ENCODE results near the gene ACE2.

Gene ACE2

DNA sequence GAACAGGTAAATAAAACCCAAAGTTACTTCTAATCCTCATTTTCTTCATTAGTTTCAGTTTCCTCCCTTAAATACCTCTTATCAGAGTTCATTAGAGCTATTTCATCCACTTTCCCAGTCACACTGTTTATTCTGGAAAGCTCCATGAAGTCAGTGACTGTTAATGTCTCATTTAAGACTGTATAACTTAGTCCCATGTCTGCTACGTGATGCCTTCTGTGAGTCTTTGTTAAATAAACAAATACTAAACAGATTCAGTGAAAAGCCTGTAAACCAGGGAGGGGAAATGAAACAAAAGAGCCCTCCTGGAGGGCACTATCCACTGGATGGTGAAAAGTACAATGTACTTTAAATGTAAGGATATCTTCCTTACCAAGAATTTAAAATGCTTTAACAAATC, 24.7 kb downstream of the ACE2 start:
- Histone ChIP-seq H3K36me3 (ENCODE audit: control insufficient read depth, insufficient read depth, low read length) (no peaks in the 10 kb centered on the region), H3K4me3 (ENCODE audit: extremely low read depth, insufficient read depth, low read length, poor library complexity, severe bottlenecking) (no peak overlapping the region), H3K27ac (ENCODE audit: low read depth, low read length, severe bottlenecking) (no peak overlapping the region), H3K4me1 (ENCODE audit: control insufficient read depth, insufficient read depth, low read length, poor library complexity, severe bottlenecking) (peaks cover 4% of the 10 kb centered on the region), H3K9me3 (ENCODE audit: control insufficient read depth, low read length) (no peaks in the 10 kb centered on the region)
- WGBS, 2 experiments (ENCODE audit: insufficient coverage in 2 of 2) = no CpG with 5 or more reads among the region's 1 CpG

DNA sequence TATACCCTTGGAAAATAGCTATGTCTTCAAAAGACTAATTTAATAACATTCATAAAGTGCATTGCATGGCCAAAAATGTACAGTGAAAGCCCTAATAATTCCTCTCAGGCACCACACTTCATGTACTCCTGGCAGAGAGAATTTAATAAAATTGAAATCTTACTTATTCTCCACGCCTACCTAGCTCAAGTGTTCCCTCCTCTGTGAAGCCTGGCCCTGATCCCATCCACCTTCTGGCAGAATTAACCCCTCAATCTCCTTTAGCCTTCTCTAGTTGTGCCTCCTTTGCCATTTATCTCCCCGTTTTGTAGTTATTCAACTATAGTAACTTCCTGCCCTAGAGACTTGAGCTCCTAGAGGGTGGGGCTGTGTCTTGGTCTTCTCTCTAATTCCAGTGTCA, 26.7 kb downstream of the ACE2 start:
- no peaks in the 10 kb centered on the region for H3K4me1 ChIP-seq (ENCODE audit: control insufficient read depth, insufficient read depth, low read length, poor library complexity, severe bottlenecking)
- no CpG with 5 or more reads among the region's 2 CpGs for WGBS, 2 experiments (ENCODE audit: insufficient coverage in 2 of 2)
- no peaks in the 10 kb centered on the region for H3K36me3 ChIP-seq (ENCODE audit: control insufficient read depth, insufficient read depth, low read length)
- H3K9me3 ChIP-seq (ENCODE audit: control insufficient read depth, low read length) = no peaks in the 10 kb centered on the region
- H3K27ac ChIP-seq (ENCODE audit: low read depth, low read length, severe bottlenecking) = no peak overlapping the region
- H3K4me3 ChIP-seq (ENCODE audit: extremely low read depth, insufficient read depth, low read length, poor library complexity, severe bottlenecking) = no peak overlapping the region

DNA sequence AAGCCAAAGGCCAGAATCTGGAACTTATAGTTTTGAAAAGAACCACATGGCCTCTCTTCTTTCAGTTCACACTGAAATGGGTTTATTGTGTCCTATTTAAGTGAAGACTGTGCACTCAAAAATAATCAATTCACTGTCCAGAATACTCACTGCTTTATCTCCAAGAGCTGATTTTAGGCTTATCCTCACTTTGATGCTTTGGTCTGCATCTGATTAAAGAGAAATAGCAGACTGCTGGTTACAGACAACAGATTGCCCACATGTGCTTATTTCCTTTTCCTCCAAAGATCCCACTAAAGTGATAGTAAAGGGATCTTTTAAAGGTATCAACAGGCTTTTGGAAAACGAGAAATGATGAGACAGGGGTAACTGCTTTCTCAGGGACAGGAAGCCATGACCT, 30.6 kb downstream of the ACE2 start:
- Histone ChIP-seq H3K36me3 (ENCODE audit: control insufficient read depth, insufficient read depth, low read length) (no peaks in the 10 kb centered on the region), H3K9me3 (ENCODE audit: control insufficient read depth, low read length) (no peaks in the 10 kb centered on the region), H3K4me1 (ENCODE audit: control insufficient read depth, insufficient read depth, low read length, poor library complexity, severe bottlenecking) (no peaks in the 10 kb centered on the region), H3K27ac (ENCODE audit: low read depth, low read length, severe bottlenecking) (no peak overlapping the region), H3K4me3 (ENCODE audit: extremely low read depth, insufficient read depth, low read length, poor library complexity, severe bottlenecking) (no peak overlapping the region)
- 83% methylated on average over 1 of the region's 1 CpG; no CpG with 5 or more reads in 1 of the 2 experiments for WGBS, 2 experiments (ENCODE audit: insufficient coverage in 2 of 2)

DNA sequence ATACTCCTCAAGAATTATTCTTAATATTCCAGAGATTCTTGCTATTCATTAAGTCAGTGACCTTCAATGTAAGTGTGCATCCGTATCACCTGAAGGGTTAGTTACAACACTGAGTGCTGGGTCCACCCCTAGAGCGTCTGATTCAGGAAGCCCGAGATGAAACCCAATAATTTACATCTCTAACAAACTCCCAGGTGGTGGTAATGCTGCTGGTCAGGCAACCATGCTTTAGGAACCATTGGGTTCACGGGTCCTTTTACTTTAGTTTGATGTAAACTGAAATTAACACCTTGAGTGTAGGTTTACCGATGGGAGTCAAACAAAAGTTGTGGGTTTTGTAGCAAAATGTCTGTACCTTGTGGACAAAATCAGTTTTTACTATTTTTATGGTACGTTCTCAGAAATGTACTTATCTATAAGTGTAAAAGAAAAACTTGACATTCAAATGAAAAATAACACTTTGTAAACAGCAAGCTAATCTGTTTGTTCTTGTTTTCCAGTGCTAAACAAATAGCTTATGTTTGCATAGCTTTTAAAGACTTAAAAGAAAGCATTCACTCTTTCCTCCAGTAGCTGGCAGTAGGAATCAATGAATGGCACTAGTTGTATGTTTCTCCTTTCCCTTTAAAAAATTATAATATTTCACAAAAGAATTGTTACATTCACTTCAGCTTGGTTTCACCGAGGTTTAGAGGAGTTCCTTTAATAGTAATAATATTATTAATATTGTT, 32.7 kb downstream of the ACE2 start:
- Histone ChIP-seq H3K36me3 (ENCODE audit: control insufficient read depth, insufficient read depth, low read length) (no peaks in the 10 kb centered on the region), H3K4me3 (ENCODE audit: extremely low read depth, insufficient read depth, low read length, poor library complexity, severe bottlenecking) (no peak overlapping the region), H3K4me1 (ENCODE audit: control insufficient read depth, insufficient read depth, low read length, poor library complexity, severe bottlenecking) (no peaks in the 10 kb centered on the region), H3K9me3 (ENCODE audit: control insufficient read depth, low read length) (no peaks in the 10 kb centered on the region), H3K27ac (ENCODE audit: low read depth, low read length, severe bottlenecking) (no peak overlapping the region)
- no CpG with 5 or more reads among the region's 7 CpGs for WGBS, 2 experiments (ENCODE audit: insufficient coverage in 2 of 2)

DNA sequence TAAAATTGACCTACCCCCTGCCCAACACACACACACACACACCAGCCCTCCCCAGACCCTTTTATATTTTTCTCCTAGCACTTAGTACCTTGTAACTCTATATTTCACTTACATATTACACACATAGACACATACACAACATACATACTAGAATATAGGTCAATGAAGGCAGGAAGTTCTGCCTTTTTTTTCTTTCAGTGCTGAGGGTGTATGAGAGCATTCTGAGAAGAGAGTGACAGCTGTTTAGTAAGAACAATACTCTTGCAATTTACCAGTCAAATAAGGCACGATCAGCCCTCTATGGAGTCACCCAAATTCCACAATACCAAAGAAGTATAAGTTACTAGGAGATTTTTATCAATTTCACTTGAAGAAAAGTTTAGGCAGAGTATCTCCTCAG, 33.5 kb downstream of the ACE2 start:
- Histone ChIP-seq H3K4me3 (ENCODE audit: extremely low read depth, insufficient read depth, low read length, poor library complexity, severe bottlenecking) (no peak overlapping the region), H3K9me3 (ENCODE audit: control insufficient read depth, low read length) (no peaks in the 10 kb centered on the region), H3K27ac (ENCODE audit: low read depth, low read length, severe bottlenecking) (no peak overlapping the region), H3K36me3 (ENCODE audit: control insufficient read depth, insufficient read depth, low read length) (no peaks in the 10 kb centered on the region), H3K4me1 (ENCODE audit: control insufficient read depth, insufficient read depth, low read length, poor library complexity, severe bottlenecking) (no peaks in the 10 kb centered on the region)
- no CpG with 5 or more reads among the region's 1 CpG for WGBS, 2 experiments (ENCODE audit: insufficient coverage in 2 of 2)

DNA sequence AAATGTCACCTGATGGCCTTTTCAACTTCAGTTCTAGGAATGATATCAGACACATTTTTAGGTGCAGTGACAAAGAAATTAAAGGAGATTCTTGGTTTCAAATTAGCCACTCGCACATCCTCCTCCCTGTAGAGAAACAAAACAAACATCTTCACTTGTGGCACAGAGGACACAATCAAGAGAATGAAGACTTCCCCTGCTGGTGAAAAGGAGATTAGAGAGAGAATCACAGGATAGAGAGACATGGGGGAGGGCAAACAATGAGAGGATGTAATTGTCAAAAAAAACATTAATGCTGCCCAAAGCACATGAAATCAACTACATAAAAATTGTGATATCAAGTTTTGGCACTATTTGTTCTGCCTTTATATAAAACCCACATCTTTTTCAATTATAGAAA, 34.5 kb downstream of the ACE2 start:
- H3K9me3 ChIP-seq (ENCODE audit: control insufficient read depth, low read length) = no peaks in the 10 kb centered on the region
- no peaks in the 10 kb centered on the region for H3K4me1 ChIP-seq (ENCODE audit: control insufficient read depth, insufficient read depth, low read length, poor library complexity, severe bottlenecking)
- H3K36me3 ChIP-seq (ENCODE audit: control insufficient read depth, insufficient read depth, low read length) = no peaks in the 10 kb centered on the region
- no CpG with 5 or more reads among the region's 1 CpG for WGBS, 2 experiments (ENCODE audit: insufficient coverage in 2 of 2)
- H3K27ac ChIP-seq (ENCODE audit: low read depth, low read length, severe bottlenecking) = no peak overlapping the region
- no peak overlapping the region for H3K4me3 ChIP-seq (ENCODE audit: extremely low read depth, insufficient read depth, low read length, poor library complexity, severe bottlenecking)

DNA sequence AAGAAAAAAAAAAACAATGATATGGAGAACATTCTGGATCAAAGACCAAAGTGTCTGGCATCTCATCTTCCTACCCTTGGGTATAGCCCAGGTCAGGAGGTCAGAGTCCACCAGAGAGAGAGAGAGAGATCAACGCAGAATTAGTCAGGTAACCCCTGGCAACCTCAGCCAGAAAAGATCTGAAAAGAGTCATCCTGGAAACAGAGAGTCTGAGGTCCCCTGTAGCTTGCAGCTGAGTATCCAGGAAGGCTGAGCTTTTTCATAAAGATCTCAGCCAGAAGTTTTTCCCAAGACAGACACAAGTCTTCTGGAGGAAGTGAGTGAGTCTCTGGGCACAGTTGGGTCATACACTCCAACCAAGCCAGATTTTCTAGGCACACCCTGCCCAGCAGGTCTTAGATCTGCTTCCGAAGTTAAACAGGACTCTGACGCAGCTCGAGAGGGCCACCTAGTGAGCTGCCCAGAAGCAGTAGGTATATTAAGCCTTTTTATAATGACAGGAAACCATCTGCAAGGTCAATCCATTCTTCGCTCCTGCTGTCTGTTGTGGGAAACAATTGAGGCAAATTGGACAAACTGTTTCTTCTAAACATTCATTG, 35.7 kb downstream of the ACE2 start:
- no peaks in the 10 kb centered on the region for H3K9me3 ChIP-seq (ENCODE audit: control insufficient read depth, low read length)
- WGBS, 2 experiments (ENCODE audit: insufficient coverage in 2 of 2) = 16% methylated on average over 3 of the region's 5 CpGs; no CpG with 5 or more reads in 1 of the 2 experiments

DNA sequence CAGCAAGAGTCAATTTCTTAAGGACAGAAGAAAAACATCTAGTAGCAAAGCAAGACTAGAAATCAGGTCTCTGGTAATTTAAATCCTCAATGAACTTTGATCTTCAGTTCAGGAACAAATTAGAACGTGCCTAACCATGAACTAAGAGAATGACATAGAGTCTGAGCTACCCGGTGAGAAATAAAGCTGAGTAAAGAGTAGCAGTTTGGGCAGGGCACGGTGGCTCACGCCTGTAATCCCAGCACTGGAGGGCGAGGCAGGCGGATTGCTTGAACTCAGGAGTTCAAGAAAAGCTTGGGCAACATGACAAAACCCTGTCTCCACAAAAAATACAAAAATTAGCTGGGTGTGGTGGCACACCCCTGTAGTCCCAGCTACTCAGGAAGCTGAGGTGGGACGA, 37.7 kb downstream of the ACE2 start:
- Histone ChIP-seq H3K36me3 (ENCODE audit: control insufficient read depth, insufficient read depth, low read length) (no peaks in the 10 kb centered on the region), H3K27ac (ENCODE audit: low read depth, low read length, severe bottlenecking) (no peak overlapping the region), H3K9me3 (ENCODE audit: control insufficient read depth, low read length) (no peaks in the 10 kb centered on the region), H3K4me1 (ENCODE audit: control insufficient read depth, insufficient read depth, low read length, poor library complexity, severe bottlenecking) (no peaks in the 10 kb centered on the region), H3K4me3 (ENCODE audit: extremely low read depth, insufficient read depth, low read length, poor library complexity, severe bottlenecking) (no peak overlapping the region)
- WGBS, 2 experiments (ENCODE audit: insufficient coverage in 2 of 2) = 70 to 100% methylated on average over 1 to 2 of the region's 7 CpGs

More for the DNA sequence above, 35.7 kb downstream of the ACE2 start:
- Histone ChIP-seq H3K27ac (ENCODE audit: low read depth, low read length, severe bottlenecking) (no peak overlapping the region), H3K36me3 (ENCODE audit: control insufficient read depth, insufficient read depth, low read length) (no peaks in the 10 kb centered on the region), H3K4me3 (ENCODE audit: extremely low read depth, insufficient read depth, low read length, poor library complexity, severe bottlenecking) (no peak overlapping the region), H3K4me1 (ENCODE audit: control insufficient read depth, insufficient read depth, low read length, poor library complexity, severe bottlenecking) (no peaks in the 10 kb centered on the region)

DNA sequence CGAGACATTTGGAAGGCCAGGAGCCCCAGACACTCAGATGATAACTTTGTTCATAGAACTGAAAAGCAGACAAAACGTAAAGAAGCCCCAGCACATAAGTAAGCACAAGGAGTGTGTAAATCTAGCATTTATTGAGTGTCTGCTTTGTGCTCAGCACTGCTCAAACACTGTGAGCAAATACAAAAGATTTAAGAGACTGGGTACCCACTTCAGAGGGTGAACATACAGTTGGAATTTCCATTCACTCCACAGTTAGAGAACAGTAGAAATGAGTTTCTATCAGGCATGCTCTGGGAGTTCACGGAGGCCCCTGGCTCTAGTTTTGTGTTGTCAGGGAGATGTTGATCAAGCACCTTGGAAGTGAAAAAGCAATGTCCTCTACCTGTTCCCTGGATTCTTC, 39.8 kb downstream of the ACE2 start:
- no peaks in the 10 kb centered on the region for H3K4me1 ChIP-seq (ENCODE audit: control insufficient read depth, insufficient read depth, low read length, poor library complexity, severe bottlenecking)
- no peak overlapping the region for H3K27ac ChIP-seq (ENCODE audit: low read depth, low read length, severe bottlenecking)
- H3K36me3 ChIP-seq (ENCODE audit: control insufficient read depth, insufficient read depth, low read length) = no peaks in the 10 kb centered on the region
- H3K9me3 ChIP-seq (ENCODE audit: control insufficient read depth, low read length) = no peaks in the 10 kb centered on the region
- WGBS, 2 experiments (ENCODE audit: insufficient coverage in 2 of 2) = 100% methylated on average over 1 of the region's 3 CpGs; no CpG with 5 or more reads in 1 of the 2 experiments
- no peak overlapping the region for H3K4me3 ChIP-seq (ENCODE audit: extremely low read depth, insufficient read depth, low read length, poor library complexity, severe bottlenecking)

DNA sequence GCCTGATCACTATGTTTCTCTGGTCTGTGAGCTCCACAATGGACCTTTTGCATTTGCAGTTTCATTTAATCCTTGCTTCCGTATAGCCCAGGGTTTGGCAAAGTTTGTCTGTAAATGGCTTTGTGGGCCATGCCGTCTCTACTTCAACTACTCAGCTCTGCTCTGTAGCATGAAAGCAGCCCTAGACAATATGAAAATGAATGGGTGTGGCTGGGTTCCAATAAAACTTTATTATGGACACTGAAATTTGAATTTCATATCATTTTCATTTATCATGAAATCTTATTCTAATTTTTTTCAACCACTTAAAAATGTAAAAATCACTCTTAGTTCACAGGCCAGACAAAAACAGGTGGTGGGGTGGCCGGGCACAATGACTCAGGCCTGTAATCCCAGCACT, 41.5 kb downstream of the ACE2 start:
- Histone ChIP-seq H3K36me3 (ENCODE audit: control insufficient read depth, insufficient read depth, low read length) (no peaks in the 10 kb centered on the region), H3K9me3 (ENCODE audit: control insufficient read depth, low read length) (no peaks in the 10 kb centered on the region), H3K4me1 (ENCODE audit: control insufficient read depth, insufficient read depth, low read length, poor library complexity, severe bottlenecking) (no peaks in the 10 kb centered on the region), H3K27ac (ENCODE audit: low read depth, low read length, severe bottlenecking) (no peak overlapping the region), H3K4me3 (ENCODE audit: extremely low read depth, insufficient read depth, low read length, poor library complexity, severe bottlenecking) (no peak overlapping the region)
- WGBS, 2 experiments (ENCODE audit: insufficient coverage in 2 of 2) = 80% methylated on average over 1 of the region's 3 CpGs; no CpG with 5 or more reads in 1 of the 2 experiments

Data from mesodermal cell (in vitro differentiated cells).